ENCODE results near the gene SMIM28.

GRCh38 chr6:138377844-138378243 is at the start of gene SMIM28:
- TF ChIP-seq, protein P1, sequence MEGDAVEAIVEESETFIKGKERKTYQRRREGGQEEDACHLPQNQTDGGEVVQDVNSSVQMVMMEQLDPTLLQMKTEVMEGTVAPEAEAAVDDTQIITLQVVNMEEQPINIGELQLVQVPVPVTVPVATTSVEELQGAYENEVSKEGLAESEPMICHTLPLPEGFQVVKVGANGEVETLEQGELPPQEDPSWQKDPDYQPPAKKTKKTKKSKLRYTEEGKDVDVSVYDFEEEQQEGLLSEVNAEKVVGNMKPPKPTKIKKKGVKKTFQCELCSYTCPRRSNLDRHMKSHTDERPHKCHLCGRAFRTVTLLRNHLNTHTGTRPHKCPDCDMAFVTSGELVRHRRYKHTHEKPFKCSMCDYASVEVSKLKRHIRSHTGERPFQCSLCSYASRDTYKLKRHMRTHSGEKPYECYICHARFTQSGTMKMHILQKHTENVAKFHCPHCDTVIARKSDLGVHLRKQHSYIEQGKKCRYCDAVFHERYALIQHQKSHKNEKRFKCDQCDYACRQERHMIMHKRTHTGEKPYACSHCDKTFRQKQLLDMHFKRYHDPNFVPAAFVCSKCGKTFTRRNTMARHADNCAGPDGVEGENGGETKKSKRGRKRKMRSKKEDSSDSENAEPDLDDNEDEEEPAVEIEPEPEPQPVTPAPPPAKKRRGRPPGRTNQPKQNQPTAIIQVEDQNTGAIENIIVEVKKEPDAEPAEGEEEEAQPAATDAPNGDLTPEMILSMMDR (IDR thresholded peaks at IDR 0.05): no peak
- TF ChIP-seq REST (IDR thresholded peaks at IDR 0.05; ENCODE audit: insufficient read depth in 1 of 2, low read depth in 2 of 2, low read length in 1 of 2) (no peak), SIN3A (IDR thresholded peaks at IDR 0.05; ENCODE audit: borderline replicate concordance, insufficient read depth, low read depth, low read length) (no peak)

All from Panc1 (cell line).